ENCODE results near the gene TYMP.

The TYMP gene, protein sequence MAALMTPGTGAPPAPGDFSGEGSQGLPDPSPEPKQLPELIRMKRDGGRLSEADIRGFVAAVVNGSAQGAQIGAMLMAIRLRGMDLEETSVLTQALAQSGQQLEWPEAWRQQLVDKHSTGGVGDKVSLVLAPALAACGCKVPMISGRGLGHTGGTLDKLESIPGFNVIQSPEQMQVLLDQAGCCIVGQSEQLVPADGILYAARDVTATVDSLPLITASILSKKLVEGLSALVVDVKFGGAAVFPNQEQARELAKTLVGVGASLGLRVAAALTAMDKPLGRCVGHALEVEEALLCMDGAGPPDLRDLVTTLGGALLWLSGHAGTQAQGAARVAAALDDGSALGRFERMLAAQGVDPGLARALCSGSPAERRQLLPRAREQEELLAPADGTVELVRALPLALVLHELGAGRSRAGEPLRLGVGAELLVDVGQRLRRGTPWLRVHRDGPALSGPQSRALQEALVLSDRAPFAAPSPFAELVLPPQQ

GRCh38 chr22:50529897-50530579 is at the start of gene TYMP:
TYMP (minus strand) TSS chr22:50530012; CDS start chr22:50529709, 303 bp downstream.
- no peak for DNase-seq

DNA sequence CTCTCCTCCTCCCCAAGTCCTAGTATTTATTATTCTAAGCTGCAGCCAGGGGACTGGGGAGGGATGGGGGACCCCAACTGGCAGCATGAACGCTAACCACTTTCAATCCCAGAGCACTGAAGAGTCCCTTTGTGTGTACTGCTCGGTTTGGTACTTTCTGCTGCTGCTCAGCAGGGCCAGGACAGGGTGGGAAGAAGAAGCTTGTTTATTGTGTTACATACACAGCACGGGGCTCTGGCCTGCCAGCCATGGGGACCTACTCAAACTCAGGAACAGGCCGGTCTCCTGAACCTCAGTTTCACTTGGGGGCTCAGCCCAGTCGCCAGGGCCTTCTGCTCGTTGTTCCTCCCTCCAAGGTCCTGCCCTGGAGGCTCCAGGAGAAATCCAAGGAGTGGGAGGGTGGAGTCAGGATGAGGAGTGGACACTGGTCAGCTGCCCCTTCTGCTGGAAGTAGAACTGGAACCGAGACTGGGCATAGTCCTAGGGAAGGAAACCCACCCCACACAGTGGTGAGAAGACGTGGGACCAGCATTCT is 49.0 kb upstream of the TYMP start:
- DNase-seq = no peak

DNA sequence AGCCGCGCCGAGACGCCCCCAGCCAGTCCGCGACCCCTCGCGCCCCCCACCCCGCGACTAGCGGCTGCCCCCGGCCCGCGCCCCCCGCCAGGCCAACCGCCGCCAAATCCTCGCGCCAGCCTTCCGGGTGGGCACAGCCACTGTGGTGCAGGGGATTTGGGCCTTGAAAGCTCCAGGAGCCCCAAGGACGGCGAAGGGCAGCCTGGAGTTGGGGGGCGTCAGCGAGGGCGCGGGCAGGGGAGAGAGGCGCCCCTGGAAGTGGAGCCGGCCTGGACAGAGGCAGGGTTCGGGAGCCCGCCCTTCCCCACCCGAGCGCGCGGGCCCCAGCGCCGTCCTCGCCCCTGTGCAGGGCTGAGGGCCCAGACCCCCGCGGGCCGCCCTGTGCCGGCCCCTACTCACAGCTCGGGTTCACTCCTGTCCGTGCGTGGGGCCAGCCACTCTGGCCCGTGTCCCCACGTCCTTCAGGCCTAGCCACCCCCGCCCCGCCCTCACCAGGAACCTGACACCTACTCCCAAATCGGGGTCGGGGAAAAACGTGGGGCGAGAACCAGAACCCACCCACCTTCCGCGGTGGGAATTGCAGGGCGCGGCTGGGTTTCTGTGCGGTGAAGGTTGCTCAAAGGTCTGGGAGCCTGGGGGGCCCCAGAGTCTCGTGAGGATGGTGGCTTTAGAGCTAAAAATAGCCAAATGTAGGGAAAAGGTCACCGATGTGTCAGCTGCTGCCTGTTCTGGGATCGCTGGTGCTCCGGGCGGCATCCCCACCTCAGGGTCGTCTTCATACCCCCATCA is 48.4 kb upstream of the TYMP start, which contains the start of gene CPT1B:
Gene CPT1B (minus strand): TSS at position 441 of the 789 bp plus-strand sequence. CDS start 512 bp downstream, outside the sequence.
- no peak for DNase-seq

DNA sequence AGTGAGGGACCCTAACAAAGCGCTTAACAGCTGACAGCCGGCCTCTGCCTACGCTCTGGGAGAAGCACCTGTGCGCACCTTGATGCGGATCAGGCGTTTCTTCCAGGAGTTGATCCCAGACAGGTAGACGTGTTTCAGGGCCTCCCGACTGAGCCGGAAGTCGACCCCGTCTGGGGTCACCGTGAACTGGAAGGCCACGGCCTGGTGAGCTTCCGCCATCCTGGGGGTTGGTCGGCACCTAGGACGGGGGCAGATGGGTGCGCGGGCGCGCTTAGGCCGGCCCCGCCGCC is 47.8 kb upstream of the TYMP start:
- no peak for DNase-seq

GRCh38 chr22:50576806-50577696 is 47.2 kb upstream of the TYMP start:
- no peak for DNase-seq

DNA sequence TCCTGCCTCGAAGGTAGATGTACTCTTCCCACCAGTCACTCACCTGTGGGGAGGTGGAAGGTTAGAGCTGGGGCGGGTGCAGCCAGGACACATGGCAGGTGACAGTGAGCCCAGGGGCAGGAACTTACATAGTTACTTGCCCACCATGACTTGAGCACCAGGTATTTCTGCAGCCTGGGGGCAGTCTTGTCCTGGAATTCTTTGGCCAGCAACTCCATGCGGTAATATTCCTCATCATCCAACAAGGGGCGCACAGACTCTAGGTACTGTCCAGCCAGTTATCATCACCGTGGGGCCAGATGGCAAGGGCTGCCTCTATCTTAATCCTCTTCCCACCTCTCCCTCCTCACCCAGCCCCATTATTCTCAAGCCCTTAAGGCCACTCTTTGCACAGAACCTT is 46.3 kb upstream of the TYMP start:
- DNase-seq = no peak

DNA sequence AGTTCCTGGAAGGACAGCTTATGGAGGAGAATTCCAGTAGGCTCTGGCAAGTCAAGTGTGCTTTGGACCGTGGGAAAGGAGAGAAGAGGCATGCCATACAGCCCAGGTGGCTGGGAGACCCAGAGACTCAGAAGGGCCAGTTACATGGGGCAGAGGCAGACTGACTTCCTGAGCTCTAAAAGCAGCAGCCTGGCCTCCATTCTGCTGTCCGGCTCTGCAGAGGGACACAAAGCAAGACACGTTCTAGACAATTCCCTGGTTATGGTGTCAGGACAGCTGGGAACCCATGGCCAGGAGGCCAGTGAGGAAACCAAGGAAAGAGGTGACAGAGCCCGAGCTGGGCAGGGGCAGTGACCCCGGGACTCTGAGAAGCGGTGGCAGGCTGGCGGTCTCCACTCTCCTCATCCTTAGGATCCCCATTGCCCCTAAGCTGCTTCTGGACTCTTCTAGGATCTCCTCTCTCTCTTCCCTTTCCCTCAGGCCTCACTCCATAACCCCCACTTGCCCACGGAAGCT is 45.7 kb upstream of the TYMP start:
- no peak for DNase-seq

DNA sequence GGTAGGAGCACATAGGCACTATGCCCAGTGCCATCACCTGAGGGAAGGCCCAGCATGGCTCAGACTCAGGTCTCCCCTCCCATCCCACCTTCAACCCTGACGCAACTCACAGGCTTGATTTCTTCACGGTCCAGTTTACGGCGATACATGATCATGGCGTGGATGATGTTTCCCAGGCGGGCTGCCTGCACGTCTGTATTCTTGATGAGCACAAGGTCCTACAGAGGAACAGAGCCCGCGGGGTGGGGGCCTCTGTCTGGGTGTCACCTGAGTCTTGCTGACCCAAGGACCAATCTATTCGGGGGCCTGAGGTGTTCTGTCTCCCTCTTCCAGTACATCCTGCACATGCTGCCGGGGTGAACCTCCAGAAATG is 44.6 kb upstream of the TYMP start:
- no peak for DNase-seq

GRCh38 chr22:50573491-50574382 is 43.9 kb upstream of the TYMP start:
- DNase-seq = no peak

DNA sequence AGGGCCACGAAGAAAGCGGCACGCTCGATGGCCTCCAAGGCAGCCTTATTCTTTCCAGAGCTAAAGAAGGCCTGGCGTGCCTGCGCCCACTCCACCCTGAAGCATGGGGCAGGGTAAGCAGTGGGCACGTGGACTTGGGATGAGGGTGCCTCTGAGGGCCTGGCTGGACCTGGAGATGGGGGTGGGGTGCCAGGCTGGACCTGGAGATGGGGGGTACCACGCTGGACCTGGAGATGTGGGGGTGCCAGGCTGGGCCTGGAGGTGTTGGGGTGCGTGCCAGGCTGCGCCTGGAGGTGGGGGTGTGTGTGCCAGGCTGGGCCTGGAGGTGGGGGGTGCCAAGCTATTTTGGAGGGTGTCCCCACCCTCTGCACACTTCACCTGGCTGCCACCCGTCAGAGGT is 43.2 kb upstream of the TYMP start:
- DNase-seq = no peak

DNA sequence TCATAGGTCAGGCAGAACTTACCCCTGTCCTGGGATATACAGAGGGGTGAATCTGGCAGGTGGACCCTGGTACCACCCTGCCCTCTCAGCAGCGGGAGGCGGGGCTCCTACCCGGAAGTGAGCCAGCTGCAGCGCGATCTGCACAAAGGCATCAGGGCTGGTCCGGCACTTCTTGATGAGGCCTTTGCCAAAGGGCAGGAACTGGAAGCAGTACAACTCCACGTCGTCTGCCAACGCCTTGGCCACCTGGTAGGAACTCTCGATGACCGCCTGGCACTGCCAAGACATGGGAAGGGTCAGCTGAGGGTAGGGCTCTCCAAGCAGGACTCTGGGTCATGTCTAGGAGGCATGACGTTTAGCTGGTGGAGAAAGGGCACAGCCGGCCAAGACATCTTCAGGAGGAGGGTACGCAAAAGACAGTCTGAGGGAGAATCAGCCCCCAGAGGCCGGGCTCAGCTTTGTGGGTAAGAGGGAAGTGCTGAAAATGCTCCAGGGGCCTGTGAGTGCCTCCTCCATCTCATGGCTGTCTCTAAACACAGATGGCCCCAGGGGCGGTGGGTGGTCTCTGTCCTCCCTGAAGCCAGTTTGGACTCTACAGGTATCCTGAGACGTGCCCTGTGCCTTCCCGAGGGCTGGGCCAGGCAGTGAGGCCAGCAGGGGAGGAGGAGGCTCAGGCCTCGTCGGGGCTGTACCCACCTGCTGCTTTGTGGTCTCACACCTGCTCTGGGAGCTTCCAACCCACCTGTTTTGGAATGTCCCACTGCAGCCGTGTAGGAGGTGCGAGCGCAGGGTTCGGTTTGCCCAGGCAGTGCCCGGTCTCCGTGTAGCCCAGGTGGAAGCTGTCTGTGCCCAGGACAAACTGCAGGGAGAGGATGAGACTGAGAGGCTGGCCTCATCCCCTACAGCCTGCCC is 41.7 kb upstream of the TYMP start:
- DNase-seq = no peak

- DNase-seq = no peak
These were observed 41.0 kb upstream of the TYMP start for GRCh38 chr22:50570861-50571260.

GRCh38 chr22:50569896-50570535 is 40.2 kb upstream of the TYMP start:
- DNase-seq = no peak

DNA sequence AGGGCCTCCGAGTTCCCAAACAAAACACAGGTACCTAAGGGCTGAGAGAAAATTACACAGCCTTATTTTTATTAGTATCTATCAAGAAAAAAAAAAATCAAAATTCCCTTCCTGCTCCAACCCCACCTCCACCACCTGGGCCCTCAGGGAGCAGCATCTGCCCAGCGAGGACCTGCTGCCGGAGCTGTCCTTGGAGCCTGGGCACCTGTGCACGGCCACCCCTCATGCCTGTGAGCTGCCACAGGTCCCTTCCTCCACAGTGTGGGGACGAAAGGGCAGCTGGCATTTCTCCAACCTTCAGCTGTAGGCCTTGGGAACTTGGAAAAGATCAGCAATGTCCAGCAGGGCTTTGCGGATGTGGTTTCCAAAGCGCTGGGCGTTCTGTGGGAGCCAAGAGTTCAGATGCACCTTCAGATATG is 39.2 kb upstream of the TYMP start:
- no peak for DNase-seq

DNA sequence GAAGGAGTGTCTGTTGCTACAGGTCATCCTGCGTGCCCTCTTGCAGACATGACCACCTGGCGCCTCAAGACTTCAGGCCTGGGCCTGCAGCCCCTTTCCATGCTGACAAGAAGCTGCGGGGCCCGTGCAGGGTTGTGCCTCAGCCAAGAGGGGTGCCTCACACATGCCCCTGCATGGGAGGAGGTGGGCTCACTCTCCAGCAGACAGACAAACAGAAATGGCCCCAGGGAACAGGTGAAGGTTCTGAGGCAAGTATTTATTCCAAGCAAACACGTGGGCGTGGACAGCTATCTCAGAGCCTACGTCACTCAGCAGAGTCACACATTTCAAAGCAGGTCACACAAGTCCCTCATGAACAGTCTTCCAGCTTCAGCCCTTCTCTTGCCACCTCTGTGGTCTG is 38.8 kb upstream of the TYMP start:
- no peak for DNase-seq

DNA sequence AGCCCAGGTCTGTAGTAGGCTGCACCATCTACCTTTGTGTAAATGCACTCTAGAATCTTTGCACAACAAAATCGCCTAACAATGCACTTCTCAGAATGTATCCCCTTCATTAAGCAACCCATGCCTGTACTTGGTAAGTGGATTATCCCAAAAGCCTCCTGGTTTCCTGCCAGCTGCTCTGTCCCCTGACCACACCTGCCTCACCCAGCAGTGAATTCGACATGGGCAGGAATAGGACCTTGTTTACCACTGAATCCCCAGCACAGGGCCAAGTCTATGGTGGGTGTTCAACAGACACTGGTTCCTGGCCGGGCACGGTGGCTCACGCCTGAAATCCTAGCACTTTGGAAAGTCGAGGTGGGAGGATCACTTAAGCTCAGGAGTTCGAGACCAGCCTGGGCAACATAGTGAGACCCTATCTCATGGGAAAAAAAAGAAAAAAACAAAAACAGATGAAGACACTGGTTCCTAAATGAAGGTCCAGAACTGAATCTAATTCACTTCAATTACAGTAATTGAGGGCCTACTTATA is 38.0 kb upstream of the TYMP start:
- DNase-seq = no peak

DNA sequence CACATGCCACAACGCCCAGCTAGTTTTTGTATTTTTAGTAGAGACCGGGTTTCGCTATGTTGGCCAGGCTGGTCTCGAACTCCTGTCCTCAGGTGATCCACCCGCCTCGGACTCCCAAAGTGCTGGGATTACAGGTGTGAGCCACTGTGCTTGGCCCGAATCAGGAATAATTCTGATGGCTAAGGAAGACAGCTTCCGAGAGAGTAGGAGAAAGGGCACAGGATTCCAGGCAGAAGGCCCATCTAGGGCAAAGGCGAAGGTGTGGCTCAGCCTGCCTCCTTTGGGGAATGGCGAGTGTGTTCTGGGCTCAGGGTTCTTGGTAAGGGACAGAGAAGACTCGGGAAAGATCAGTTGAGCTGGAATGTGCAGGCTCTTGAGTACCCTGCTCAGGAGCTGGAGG is 34.5 kb upstream of the TYMP start:
- no peak for DNase-seq

DNA sequence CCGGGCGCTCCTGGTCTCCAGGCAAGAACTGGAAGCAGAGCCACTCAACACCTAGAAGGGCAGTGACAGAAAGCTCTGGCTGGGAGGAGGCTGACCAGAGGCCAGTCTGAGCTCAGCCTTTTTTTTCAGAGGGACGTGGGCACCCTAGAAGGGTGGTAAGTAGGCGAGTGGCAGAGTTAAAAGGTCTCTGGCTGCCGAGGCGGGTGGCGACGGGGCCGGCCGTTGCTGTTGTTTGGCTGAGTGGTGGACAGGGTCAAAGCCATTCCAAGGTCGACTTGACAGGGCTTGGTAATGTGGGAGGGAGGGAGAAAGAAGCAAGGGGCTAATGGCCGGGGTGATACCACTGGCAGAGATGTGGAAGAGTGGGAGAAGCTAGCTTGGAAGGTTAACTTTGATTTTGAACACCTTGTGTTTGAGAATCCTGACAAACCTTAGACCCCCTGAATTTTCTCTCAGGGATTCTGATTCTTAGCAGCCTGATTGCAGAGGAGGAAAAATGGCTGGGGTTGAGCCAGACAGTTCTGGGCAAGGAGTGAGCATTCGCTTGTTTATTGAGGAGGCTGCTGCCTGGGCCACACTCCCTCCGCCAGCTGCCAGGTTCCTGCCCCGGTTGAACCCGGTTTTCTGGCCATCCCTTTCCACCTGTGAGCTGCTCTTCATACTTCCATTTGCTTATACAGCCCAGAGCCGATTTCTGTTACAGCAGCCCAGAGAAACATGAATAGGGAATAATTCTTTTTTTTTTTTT is 33.8 kb upstream of the TYMP start:
- no peak for DNase-seq

All from NCI-H510A treated with DMSO at 0.1 percent for 48 hours (cell line).